Kidney glomerular epithelial cell (primary cell): ENCODE measurements around the gene NFIB.

ENCODE experiments used
- DNase-seq: peaks from one replicate; lab custom pipeline; 2025; lab: John Stamatoyannopoulos, UW

NFIB gene

DNA sequence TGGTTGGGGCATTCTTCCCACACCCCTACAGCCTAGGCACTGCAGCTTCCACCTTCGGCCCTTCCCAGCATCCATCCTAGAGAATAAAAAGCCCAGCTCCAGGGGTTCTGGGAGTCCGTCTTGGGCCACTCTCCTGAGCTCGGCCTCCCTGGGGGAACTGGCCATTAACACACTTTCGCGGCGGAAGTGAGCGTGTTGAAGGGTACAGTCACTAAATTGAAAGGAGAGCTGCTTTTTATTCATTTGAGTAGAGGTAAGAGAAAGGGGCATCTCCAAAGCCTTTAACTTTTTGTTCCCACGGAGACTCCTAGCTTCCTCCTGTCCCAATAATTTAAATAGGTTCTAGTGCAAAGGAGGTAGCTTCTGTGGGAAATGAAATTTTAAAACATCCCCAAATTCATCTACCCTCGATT is 31.0 kb upstream of the NFIB start:
- DNase-seq = no peak

DNA sequence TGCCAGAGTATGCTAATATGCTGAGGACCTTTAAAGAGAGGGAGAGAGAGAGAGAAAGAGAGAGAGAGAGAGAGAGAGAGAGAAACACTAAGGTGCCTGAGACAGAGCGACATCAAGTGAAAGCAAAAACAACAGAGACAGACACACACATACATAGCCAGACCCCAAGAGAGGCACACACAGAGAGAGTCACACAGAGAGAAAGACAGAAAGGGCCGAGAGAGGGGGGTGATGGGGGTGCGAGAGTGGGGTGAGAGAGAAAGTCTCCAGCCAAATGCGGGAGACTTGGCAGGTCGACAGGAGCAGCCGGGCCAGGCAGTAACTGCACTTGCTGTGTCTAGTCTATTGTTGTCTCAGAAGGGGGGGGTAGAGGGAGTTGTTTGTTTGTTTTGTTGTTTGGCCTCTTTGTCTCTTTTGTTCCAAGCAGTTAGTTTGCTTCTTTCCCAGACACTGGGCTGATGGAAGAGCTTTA is 30.1 kb upstream of the NFIB start:
- DNase-seq = no peak

DNA sequence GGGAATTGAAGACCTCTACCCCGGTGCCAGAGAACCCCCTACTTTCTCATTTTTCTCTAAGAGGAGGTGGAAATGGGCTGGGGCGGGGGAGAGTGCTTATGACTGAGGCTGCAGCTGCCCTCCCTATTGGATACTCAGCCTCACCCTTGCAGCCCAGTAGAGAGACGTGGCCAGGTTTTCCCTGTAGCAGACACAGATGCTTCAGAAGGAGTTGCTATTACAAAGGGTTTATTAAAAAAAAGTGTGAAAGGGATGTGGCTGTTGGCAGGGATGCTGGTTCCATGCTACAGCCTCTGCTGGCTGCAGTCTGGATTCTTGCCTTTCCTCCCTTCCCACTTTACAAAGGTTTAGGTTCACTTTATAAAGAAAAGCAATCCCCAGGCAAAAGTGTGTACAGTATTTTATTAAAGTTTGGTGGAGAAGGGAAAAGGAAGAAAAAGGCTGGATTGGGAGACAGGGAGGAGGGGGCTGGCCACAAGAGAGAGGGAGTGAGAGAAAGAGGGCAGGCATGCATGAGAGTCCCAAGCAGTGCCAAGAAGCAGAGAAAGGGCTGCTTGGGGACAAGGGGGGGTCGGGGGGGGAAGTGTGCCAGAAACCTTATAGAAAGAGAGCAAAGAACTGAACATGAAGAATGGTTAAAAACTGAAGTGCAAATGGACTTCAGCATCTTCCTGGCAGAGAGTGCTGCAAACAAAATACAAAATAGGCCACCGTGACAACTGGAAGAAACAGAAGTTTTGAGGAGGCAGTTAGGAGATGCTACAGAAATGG is 29.5 kb upstream of the NFIB start:
- no peak for DNase-seq

DNA sequence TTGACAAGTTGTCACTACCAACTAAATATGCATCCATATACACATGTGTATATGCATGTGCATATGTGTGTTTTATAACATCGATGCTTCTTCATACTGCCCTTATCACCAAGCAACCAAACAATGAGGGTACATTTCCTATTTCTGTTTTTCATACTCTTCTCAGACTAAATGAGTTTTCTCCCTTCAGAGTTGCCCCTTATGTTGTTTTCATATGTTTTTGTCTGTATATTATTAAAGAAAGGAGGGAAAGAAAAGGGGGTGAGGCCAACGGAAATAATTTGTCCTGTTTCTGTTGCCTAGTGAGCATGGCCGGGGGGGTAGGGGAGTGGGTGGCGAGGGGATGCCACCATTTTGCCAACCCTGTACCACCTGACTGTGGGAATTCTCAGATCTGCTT is 28.8 kb upstream of the NFIB start:
- no peak for DNase-seq

DNA sequence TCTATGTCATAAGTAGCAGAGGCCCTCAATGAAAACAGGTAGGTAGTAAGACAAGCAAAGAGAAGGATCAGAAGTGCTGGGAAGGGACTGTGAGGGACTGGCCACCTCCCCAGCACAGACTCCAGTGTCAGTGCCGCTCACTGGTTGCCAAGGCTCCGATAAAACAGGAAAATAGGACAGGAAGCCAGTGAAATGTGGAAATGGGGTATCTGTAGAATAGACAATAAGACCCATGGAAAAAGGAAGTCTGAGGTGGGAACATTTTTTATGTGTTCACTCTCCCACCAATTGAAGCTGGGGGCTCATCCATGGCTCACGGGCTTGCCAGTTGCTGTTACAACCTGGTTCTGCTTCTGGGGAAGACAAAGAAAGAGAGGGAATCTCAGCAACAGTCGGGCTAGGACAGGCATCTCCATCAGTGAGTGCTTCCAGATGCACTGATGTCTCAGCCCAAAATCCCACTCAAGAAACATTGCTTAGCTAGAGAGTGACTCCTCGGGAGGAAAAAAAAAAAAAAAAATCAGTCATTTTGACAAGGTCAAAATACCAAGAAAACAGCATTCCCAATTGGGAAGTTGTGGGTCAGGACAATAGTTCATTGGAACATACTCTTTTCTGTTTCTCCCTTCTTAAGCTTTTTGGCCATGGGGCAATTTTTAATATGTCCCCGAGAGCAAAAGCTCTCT is 27.6 kb upstream of the NFIB start:
- no peak for DNase-seq

DNA sequence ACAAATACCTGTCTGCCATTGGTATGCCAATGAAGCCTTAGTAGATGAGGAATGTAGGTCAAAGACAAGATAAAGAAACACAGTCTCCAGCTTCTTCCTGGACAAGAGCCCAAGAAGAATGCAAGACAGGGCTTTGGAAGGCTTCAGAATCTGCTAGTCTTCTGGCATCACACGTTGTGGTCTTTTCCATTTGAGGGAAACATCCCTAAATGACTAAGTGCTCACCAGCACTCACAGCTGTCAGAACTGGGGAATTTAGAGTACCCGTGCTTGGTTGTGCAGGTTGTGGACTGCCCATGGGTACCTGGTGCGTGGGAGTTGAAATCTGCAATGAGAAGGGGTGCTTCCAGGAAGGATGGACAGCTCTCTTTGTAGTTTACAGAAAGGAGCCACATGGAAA is 27.1 kb upstream of the NFIB start:
- no peak for DNase-seq

DNA sequence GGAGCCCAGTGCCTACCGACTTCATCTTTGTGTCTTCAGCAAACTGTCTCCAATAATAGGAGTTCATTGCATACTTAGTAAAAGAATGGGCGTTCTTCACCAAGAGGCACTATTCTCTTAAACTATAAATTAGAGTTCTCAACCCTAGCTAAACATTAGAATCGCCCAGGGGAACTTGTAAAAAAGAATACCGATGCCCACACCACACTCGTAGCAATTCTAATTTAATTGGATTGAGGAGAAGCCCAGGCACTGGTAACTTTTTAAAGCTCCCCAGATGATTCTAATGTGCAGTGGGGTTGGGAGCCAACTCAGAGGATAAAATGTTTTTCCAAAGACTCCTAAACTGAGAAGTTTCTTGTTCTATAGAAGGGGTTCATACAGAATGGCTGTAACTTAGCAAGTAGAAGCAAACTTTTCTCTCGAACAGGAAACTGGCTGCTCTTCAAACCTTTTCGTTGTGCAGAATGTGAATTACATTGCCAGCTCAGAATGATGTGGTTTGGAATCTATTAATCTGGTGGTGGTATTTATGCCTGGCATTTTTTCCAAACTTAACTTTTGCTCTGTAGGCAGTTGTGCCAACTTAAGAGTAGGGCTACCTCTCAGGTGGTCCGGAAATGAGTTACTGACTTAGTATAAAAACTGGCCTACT is 26.4 kb upstream of the NFIB start:
- DNase-seq = no peak

DNA sequence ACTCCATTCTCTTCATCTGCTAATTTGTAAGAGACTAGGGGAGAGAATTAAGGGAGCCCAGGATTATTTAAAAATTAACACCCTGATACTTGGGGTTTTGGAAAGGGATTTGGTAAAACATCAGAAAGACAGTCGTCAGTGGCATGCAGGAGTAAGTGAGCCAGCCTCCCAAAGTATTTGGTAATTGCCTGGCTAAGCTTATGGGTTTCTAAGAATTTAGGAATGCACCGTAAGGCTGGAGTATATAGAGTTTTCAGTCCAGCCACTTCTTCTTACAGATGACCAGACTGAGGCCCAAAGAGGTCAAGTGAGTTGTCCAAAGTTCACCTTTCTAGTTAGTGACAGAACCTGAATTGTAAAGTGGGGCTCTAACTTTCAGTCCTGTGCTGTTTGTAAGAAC is 25.8 kb upstream of the NFIB start:
- DNase-seq = no peak

DNA sequence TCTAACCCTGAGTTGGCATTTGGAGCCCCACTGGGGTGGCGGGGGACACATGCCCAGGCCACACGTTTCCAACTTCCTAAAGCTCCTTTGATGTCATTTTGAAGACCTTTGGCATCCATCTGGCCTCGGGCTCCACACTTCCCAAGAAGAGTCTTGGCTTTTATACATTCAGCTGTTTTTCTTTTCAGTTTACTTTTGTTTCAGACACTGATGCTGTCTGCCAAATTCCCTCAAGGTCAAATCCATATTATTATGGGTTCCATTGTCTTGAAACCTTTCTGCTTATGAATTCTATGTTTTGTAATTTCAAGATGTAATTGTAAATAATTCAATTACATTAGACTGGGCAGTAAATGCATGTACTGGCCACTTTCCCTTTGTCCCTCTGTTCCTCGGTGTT is 23.7 kb upstream of the NFIB start:
- no peak for DNase-seq

DNA sequence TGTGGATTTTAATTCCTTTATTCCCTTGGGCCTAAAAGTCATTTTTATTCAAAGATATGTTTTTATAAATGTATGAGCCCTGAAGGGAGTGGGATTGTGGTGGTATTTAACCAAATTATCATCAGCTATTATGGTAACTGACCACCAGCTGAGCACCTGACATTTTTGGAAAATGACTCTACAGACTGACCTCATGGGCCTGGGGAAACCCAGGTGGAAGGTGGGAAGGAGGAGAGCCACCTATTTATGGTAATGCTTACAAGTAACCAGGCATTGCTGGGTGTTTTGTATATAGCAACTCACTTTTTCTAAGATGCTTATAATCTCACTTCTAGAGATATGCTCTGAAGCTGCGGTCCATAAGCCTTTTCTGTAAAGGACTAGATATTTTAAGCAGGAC is 22.3 kb upstream of the NFIB start:
- no peak for DNase-seq

DNA sequence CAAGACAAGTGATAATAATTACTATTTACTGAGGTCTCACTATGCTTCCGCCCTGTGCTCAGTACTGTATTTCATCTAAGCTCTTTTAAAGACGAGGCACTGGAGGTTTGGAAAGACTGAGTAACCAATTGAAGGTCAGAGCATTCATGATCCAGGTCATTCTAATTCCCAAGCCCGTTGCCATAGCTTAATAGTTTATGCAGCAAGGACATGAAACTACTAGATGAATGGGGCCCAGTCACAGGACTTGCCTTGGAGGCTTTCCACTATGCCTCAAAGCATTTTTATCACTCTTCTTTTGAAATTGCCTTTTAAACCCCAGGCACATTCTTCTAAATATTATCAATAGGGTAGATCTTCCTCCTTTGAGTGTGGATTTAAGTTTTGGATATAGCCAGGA is 17.2 kb upstream of the NFIB start:
- no peak for DNase-seq

DNA sequence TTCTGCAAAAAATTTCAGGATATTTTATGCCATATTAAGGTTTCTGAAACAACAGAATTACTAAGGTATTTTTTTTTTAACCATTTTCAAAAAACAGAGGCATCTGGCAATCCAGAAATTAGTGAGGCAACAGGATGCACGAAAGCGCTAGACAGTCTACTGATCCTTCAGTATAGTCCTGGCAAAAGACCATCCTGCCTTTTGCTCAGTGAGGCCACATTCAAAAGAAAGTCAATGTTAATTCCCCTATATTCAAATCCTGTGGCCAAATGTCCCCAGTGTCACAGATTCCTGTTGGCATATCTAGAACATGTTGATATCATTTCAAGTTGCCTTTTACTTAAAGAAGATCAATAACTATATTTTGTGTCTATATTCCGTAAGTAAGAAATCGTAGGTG is 13.1 kb upstream of the NFIB start:
- no peak for DNase-seq

DNA sequence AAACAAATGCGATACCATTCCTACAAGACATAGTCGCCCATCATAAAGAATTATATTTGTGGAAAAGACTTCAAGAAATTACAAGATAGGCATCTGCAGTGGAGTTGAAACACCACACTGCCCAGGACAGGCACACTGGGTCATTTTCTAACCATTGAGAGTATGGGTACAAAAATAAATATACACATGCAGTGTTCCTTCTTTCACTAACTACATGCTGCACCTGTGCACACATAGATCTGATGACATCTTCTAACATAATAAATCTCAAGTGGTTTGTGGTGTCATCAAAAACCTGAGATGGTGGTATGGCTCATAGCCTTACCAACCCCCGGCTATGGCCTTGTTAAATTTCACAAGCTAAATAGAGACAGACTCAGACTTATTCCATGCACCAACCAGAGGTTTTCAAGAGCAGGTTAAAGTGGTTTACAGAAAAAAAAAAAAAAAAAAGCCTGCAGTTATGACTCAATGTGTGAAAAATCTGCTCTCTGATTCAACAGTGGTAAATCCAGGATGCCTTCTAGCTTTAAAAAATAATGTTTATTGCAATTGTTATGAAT is 12.4 kb upstream of the NFIB start:
- peak; percentile 26 for DNase-seq

DNA sequence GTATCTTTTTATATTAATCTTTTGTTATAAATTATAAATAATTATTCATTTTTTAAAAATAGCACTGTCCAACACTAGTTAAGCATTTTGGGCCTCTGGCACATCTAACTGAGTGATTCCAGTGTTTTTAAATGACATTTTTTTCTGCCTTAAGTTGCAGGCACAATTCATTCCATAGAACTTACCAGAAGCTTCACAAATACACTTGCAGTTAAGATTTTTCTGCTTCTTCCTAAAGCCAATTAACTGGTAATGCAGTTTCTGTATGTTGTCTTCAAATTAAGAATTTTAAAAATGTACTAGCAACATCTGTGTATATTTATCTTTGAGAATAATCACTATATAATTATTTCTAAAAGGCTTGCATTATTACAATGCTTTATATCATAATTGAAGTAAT is 11.2 kb upstream of the NFIB start:
- DNase-seq = no peak

DNA sequence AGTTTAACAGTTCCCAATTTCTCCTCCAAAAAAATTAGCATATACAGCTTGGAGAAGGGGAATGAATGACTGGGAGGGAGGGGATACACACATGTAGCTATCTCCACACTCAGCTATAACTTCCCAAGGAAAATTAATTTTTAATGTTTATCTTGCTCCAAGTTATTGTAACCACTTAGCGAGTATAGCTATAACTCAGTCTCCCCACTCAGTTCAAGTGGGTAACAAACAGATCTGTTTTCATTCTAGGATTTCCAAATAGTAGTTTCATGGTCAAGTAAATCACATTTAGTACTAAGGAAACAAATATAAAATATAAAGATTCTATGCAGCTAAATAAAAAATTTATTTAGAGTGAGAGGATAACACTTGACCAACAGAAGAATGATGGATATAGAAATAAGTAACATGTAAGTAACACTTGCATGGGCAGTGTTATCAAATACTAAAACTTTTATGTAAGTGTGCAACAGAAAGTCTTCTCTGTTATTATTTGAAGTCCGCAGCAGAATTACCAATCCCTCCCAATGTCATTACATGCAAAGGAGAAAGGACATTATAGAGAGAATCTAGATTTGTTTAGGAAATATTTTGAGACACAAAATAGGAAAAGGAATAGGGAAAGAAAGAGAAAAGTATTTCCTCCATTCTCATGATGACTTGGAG is 10.2 kb upstream of the NFIB start:
- DNase-seq = no peak

DNA sequence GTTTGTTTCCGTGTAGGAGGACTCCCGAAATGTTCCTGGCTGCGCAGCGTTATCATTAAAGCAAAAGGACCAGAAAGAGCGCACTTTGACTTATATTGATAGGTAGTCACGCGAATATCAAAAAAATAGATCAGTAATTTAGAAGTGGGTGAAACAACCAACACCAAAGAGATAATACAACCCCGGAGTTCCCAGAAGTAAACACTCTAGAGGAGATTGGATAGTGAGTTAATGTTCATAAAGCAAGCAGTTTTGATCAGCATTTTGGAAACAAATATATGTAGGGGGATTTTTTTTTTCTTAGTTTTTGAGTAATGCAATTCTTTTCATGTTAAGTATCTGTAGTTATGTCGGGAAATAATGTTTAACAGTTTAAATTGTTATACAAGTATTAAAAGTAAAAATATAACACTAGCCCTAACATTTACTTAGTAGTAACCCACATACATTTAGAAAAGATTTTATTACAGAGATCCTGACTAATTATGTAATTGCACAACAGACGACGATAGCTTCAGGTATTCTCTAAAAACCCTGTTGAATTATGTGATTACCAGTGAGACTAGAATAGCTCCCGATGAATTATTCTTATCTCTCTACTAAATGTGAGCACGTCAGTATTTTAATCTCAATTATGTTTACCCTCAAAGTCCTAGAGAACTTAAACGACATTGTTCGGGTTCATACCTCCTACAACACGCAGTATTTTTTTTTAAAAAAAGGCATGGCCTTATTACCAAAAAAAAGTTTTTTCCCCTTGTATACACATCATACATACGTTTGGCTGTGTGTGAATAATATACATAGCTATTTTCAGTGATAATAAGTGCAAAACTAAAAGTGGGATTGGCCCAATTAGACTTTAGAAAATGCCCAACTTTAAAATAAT is 9.4 kb upstream of the NFIB start:
- no peak for DNase-seq

DNA sequence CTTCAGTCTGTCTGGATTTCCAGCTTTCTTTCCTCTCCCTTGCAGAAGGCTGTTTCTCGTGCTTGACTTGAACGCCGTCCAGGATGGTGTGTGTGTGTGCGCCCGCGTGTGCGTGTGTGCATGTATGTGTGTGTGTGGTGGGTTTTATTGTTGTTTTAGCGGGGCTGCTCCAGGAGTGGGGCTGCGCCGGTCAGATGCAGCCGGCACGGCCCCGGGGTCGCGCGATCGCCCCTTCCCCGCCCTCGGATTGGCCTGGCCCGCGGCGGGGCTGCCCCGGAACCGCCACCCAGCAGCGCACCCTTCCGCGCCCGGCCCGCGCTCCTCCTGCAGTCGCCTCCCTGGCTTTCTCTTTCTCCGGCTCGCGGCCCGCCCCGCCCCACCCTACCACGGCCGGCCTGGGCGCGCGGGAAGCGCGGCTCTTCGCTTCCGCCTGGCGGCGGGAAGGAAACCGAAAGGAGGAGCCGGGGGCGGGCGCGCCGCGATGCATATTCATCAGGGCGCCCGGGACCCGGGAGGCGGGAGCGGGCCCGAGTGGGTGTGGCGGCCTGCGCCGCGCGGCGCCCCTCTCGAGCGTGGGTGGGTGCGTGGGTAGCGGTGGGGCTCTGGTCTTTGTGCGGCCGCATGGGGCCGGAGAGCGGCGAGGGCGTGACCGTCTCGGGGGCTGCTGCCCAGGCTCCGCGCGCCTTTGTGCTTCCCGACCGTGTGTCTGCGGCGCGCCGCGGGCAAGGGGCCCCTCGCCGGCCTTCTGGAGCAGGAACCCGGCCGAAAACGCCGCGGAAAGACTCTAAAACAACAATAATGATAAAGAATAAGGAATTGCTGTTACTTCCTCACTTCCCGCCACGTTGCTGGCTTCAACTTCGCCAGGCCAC is 8.5 kb upstream of the NFIB start:
- peak; percentile 75 for DNase-seq

DNA sequence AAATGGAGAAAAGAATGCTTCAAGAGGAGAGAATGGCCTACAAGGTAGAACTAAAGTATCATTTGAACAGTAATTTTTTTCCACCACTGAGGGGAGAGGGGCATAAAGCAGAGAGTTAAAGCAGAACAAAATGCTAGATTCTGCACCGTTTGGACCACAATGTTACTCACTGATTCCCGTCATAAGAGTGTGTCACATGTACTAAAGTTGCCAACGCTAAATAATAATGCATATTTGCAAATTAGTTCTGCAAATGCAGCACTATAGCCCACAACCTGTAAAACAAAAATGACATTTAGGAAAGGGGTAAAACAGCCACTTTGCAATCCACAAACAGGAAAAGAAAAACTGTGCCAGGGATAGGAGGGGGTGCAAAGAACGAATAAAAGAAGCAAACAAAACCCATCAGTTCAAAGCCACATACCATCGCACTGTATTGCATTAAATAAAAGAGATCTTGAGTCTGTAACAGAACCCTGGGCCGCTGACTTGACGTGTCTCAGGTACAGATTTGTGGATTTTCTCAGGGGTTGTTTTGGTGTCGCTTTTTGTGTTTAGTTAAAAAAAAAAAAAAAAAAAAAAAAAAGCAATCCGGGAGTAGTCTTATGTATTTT is 7.7 kb upstream of the NFIB start:
- DNase-seq = no peak

DNA sequence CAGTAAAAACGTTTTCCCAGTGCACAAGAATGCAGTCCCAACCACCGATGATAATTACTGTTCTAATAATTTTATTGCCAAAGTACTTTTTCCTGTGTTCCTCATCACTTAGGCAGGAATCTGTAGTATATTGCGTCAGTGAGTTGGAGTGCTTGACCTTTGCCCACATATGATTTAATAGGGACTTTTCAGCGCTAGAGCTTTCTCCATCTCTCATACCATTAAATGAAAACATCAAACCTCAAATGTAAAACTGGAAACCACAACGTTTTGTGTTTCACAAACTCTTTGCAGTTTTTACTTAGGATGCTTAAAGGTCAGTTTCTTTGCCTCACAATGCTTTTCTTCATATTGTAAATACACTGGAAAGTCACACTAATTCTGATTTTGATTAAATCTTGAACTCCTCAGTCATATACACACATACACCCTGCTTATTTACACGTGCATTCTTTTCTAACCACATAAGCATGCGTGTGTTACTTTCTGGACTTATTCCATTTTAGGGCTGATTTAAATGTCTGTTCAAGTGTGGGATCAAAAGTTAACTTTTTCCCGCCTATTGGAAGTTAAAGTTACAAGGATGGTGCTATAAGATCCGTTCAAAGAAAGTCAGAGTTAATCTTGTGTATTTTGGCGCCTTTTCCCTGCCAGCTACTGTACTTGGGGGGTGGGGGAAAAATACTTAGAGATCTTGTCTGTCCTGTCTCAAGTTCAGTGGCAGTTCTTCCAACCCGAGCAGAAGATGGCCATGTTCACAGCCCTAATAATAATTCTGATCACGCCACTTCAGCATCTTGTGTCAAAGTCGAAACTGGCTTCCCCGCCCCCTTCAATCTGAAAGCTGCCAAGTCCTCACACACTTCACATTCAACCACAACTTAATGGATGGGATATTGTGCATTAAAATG is 6.6 kb upstream of the NFIB start:
- no peak for DNase-seq
